GM18526 (cell line): ENCODE results near the gene PROK1.

Experiments
- POLR2A ChIP-seq: IDR thresholded peaks from 3 replicates; pipeline ENCODE4 v1.6.1; 2011; ENCODE audit not compliant: insufficient read length; ENCODE audit errors: extremely low read depth

The PROK1 gene

GRCh38 chr1:110476028-110476765 lies 25.2 kb downstream of the PROK1 start:
- TF ChIP-seq POLR2A: no peak

- no peak for TF ChIP-seq POLR2A
Measured at GRCh38 chr1:110477041-110477440, 26.1 kb downstream of the PROK1 start.

- no peak for TF ChIP-seq POLR2A
Measured at GRCh38 chr1:110477445-110477957, 26.6 kb downstream of the PROK1 start.

- no peak for TF ChIP-seq POLR2A
Measured at GRCh38 chr1:110477967-110478640, 27.2 kb downstream of the PROK1 start.

GRCh38 chr1:110478886-110479285 lies 27.9 kb downstream of the PROK1 start:
- TF ChIP-seq POLR2A: no peak

GRCh38 chr1:110480356-110481096 lies 29.6 kb downstream of the PROK1 start:
- TF ChIP-seq POLR2A: no peak

- TF ChIP-seq POLR2A: no peak
Measured at GRCh38 chr1:110481968-110482623, 31.1 kb downstream of the PROK1 start.

GRCh38 chr1:110482662-110483307 lies 31.8 kb downstream of the PROK1 start:
- TF ChIP-seq POLR2A: no peak

- TF ChIP-seq POLR2A: no peak
Measured at GRCh38 chr1:110483308-110483685, 32.3 kb downstream of the PROK1 start.

GRCh38 chr1:110484801-110485200 lies 33.9 kb downstream of the PROK1 start:
- TF ChIP-seq POLR2A: no peak

- no peak for TF ChIP-seq POLR2A
Measured at GRCh38 chr1:110485725-110486124, 34.8 kb downstream of the PROK1 start.

- TF ChIP-seq POLR2A: no peak
Measured at GRCh38 chr1:110487726-110488125, 36.8 kb downstream of the PROK1 start.

- no peak for TF ChIP-seq POLR2A
Measured at GRCh38 chr1:110488161-110488560, 37.2 kb downstream of the PROK1 start.

- no peak for TF ChIP-seq POLR2A
Measured at GRCh38 chr1:110488867-110489266, 37.9 kb downstream of the PROK1 start.

- TF ChIP-seq POLR2A: no peak
Measured at GRCh38 chr1:110489406-110489805, 38.5 kb downstream of the PROK1 start.
